Measurements from ENCODE around the gene ALDH3A1.

Gene ALDH3A1

DNA sequence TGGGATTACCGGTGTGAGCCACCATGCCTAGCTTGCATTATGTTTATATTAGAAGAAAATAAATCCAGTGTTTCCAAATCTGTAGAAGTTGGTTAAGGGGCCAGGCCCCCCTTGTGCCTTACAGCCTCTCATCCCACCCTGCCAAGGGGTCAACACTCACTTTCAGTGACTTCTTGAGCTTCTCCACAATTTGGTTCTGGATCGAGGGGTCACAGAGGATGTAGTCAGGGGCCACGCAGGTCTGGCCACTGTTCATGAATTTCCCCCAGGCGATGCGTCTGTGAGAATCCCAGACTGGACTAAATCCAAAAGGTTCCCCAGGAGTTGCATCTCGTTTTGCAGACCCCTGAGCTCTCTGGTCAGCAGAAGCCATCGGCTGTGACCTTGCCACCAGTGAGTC, 7.2 kb downstream of the ALDH3A1 start:
- no peak for DNase-seq

DNA sequence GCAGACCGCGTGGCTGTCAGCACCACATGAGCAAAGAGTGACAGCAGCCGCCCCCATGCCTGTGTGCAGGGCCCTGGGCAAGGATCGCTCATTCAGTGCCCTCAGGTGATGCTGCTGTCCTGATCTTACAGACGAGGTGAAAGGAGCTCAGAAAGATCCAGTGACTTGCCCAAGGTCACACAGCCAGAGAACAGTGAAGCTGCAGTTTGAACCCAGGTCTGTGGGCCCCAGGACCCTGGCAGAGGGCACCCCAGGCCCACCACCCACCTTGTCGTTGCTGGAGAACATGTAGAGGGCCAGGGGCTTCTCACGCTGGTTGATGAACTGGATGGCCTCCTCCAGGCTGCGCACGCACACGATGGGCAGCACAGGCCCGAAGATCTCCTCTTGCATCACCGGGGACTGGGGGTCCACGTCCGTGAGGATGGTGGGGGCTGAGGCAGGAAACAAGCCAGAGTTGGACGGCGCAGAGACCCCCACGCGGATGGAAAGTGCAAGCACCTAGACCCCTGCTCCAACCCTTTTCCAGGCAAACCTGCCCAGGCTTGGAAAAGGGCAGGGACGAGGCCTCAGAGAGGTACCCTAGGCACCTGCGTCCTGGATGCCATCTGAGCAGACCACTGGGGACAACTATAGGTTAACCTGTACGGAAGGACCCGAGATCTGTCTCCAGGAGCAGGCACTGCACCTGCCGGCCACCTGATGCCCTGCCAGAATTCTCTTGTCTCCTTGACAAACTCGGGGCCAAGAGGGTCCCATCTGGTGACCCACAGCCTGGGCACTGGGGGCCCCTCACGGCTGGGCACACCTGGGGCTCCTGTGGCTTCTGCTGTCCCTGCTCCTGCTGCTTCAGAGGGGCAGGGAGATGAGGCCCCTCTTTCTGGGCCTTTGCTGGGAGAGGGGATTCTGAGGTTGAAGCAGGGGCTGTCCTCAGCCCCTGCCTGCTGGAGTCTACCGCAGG, 8.6 kb downstream of the ALDH3A1 start:
- DNase-seq = no peak

DNA sequence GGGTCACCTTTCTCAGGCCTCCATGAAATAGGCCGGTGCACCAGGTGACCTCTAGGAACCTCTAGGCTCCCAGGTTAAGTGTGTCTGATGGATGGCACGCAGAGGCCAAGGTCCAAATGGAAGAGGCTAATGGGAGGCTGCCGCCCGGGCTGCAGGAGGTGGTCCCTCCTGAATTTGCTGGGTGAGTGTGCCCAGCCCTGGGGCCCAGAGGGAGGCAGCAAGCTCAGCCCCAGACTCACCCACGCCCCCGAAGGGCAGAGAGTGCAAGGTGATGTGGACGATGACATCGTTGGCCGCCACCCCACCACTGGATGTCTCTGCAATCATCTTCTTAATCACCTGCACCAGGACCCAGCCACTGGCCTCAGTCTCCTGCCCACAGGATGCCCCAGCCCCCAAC, 9.3 kb downstream of the ALDH3A1 start:
- DNase-seq = no peak

DNA sequence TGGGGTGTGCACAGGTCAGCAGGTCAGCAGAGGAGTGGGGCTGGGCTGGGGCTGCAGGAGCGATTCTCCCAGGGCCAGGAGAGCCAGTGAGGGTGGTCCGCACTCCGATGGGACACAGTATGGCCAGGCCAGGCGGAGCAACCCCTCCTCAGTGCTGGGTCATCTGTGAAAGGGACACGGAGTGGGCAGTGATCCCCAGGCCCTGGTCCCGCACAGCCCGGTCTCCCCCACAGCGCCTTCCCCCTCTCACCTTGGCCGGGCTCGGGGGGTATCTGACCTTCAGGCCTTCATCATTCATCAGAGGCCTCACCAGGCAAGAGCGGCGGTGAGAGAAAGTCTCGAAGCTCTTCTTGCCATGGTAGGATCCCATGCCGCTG, 10.0 kb downstream of the ALDH3A1 start:
- no peak for DNase-seq

DNA sequence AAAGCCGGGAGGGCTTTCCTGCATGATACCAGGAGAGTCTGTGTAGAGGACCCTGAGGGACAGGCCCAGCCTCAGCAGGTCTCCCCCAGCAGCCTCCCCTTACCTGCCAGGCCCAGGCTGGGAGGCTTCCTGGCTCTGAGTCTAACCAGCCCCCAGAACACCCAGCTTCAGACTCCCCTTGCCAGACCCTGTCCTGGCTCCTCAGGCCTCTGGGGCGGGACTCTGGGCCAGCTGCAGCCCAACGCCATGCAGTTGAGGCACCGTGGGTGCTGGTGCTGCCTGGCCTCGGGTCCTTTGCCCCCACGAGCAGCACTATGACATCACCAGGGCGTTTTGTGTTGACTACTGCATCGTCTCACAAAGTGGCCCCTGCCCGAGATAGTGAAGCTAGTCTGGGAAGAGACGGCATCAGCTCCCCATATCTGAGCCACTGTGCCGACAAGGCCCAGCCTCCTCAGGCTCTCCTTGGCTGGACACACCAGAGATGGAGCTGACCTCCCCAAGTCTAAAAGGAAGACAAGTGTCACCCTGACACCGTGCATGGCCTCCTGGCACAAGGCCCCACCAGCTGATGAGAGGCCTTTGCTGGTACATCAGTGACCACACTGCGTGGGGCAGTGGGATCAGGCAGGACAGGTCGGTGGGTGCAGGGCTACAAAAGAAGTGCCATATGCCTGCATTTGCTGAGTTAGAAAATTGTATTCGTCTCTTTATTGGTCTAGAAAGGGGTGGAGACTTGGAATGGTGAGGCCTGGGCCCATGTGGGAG, 10.6 kb downstream of the ALDH3A1 start:
- DNase-seq = no peak

DNA sequence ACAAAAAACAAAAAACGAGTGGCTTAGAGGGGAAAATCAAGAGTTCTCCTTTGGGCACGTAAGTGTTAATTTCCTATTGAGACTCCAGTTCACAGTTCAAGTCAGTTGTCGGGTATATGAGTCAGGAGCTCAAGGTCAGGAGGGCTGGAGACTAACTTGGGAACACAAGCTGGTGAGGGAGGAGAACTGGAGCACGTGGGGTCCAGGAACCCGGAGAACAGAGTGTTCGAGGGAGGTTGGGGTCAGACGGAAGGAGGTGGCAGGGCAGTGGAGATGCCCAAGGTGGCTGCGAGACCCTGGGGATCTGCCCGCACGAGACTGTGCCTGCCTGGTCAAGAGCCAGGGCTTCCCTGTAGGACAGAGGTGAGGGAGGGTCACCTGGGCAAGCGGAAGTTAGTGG, 12.0 kb downstream of the ALDH3A1 start:
- no peak for DNase-seq

DNA sequence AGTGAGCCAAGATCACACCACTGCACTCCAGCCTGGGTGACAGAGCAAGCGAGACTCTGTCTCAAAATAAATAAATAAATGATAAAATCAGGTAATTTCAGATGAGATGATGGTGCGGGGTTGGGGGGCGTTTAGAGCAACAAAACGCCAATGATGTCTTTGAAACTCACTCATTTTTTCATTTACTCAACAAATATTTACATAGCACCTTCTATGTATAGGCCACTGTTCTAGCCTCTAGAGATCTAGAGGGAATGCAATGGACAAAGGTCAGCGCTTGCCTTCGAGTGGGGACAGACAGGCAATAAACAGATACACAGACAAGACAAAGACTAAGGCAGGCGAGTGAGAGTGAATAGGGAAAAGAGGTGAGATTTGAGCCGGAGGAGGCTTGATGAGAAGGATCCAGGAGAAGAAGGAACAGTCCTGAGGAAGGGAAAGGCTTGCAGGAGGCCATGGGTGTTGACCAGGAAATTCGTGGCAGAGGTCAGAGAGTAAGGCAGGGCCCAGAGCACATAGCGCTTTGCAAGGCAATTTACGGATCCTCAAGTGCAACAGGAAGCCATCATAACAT, 14.1 kb downstream of the ALDH3A1 start:
- DNase-seq = no peak

DNA sequence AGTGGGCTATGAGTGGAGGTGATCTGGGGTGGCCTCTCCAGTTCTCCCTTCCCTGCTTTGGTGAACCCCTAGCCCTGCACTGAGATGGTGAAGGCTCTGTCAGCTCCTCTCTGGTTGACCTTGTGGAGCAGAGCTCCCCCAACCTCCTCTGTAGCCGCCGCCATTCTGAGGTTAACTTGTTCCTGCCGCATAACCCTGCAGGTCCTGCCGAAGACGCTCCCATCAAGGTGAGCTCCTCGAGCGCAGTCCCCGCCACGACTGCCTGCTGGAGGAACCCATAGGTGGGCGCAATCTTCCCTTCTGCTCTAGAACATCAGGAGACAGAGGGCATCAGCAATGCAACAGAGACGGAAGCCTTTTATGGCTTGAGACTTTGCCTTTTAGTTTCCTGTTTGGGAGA, 16.5 kb downstream of the ALDH3A1 start:
- DNase-seq = no peak

DNA sequence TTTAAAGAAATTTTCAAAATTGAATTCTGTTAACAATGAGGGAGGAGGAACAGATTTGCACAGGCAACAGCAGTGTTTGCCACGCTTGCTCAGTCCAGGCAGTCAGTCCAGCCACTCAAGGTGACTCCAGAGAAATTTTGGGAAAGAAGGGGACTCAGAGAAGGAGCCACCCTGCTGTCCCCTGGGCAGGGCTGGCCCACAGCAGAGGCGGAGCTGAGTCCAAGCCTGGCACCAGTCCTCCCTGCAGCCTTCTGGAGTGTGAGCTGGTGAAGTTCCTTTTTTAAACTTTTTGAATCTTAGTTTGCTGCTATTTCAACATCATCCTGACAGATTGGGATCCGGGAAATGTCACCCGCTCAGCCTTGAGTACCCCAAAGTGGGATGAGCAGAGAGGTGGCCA, 17.3 kb downstream of the ALDH3A1 start:
- no peak for DNase-seq

DNA sequence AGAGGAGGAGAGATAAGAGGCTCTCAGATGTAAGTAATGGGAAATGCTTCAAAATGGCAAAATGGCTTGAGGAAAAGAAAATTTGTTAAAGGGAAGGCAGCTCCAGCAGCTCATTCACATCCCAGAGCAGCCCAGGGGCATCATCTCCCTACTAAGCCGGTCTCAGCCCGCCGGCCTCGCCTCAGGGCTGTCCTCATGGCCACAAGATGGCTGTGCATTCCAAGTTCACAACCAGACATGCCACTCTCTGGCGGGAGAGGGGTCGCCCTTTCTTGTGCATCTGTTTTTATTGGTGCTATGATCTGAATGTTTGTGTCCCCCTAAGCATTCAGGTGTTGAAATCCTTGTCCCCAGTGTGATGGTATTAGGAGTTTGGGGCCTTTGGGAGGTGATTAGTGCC, 18.2 kb downstream of the ALDH3A1 start:
- DNase-seq = no peak

DNA sequence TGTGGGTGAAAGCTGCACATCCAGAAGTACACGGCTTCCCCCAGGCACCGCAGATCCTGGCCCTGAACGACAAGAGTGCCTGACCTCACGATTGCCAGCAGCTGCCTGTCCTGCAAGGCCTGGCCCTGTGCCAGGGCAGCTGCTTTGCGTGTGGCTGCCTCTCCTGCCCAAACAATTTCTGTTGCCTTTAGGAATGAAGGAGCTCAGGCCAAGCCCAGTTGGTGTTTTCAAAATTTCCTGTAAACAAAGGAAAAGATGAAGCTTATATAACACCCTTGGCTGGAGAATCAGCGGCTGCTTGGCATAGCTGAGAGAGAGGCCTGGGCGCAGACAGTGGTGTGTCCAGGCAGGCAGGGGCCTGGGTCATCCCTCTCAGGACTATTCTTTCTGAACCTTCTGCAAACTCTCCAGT, 20.0 kb downstream of the ALDH3A1 start:
- DNase-seq = no peak

DNA sequence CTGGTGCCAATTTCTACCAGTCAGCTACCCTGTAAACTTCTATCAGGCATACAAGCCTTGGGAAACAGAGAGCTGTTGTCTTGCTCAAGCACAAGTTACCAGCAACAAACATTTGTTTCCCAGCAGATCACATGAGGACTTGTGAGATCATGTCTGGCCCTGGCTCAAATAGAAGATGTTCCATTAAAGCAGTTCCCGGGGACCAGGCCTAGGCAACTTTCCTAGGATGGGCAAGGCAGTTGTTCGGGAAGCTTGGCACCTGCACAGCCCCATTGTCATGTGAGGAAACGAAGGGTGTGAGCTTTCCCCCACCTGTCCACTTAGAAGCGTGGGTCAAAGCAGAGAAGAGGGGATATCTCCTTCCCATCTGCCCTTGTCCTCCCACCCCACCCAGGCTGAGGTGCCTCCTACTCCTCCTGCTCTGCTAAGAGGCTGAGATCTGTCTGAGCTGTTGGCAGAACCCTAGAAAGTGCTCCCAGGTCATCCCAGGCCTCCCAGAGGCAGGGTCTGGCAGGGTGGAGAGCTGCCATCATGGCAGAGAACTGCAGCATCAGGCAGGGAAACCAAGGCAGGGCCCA, 20.5 kb downstream of the ALDH3A1 start:
- DNase-seq = no peak

DNA sequence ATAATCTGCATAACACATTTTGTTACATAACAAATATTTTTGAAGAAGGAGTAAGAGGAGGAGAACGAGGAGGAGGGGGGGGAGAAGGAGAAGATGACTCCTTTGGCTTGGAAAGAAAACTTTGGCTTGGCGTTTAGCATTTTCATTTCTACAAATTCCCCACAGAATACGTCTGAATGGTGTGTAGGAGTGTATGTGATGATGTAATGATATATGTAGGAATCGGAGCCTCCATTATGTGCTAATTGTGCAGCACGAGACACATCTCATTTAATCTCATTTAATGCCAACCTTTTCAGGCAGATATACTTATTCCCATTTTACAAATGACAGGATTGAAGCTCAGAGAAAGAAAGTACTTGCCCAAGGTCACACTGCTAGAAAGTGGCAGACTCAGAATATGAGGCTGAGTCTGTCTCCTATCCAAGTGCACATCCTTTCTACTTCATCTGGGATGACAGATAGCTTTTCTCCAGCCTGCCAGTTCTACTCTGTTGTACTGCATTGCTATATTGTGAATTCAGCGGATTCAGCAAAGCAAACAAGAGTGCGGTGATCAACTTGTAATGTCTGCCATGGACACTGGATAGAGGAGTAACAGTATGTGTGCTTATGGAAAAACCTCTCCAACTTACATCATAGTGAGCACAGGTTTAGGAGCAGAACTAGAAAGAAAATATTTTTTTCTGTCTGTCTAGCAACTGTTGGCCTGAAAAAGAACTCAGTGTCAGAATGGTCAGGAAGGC, 21.3 kb downstream of the ALDH3A1 start:
- DNase-seq = no peak

DNA sequence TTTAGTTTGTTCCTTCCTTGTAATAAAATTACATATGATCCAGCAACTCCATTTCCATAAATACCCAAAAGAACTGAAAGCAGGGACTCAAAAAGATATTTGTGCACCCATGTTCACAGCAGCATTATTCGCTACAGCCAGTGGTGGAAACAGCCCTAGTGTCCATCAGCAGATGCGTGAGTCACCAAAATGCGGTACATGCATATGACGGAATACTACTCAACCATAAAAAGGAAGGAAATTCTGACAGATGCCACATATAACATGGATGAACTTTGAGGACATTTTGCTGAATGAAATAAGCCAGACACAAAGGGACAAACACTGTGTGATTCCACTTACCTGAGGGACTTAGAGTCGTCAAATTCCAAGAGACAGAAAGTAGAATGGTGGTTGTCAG, 22.6 kb downstream of the ALDH3A1 start:
- DNase-seq = no peak

DNA sequence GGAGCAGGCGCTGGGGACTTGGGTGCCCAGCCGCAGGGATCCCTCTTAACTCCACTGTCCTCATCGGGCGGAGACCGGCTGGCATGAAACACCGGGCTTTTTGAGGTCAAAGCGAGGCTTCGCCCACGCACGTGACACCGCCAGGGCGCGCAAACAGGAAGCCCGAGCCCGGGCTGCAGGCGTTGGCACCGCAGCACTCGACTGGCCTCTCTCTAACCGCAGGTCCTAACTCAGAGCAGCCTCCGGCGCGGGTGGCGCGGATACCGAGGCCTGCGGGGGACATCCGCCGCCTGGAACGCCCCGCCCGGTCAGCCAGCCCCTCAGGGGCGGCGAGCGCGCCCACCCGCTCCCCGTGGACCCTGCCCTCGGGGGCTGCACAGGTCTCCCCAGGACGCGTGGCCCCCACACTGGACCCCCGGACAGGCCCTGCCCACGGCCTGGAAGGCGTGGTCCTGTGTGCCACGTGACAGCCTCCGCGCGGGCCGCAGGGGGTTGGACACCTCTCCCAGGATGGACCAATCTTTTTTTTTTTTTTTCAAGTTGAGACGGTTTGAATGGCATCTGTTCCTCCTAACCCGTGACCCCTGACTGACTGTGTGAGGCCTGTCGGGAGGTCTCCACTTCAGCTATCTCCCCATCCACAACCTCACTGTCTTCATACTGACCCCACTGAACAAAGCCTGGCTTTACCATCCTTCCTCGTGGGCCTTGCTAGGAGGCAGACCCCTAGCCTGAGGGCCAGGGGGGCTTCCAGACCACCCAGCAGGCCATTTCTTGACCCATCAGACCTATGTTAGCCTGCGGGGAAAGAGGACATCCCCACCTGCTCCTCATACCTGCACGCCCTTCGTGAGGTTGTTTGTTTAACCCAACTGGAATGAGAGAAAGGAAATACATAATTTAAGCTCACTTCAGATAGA, 23.3 kb downstream of the ALDH3A1 start:
- peak; percentile 60 for DNase-seq

DNA sequence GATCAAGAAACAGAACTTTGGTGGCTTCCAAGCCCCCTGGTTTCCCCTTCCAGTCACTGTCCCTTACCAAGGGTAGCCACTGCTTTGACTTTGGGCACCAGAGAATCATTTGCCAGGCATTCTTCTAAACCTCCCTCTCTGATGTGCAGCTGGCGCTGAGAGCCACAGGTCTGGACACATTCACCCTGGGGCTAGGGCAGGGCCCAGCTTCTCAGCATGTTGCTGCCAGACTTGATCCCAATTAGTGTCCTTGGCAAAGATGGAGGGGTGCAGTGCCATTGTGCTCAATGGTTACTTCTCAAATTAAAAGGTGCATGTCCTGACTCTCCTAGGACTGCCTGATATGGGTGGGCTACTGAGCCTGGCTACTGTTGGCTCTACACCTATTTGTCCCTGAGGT, 24.1 kb downstream of the ALDH3A1 start:
- no peak for DNase-seq

DNA sequence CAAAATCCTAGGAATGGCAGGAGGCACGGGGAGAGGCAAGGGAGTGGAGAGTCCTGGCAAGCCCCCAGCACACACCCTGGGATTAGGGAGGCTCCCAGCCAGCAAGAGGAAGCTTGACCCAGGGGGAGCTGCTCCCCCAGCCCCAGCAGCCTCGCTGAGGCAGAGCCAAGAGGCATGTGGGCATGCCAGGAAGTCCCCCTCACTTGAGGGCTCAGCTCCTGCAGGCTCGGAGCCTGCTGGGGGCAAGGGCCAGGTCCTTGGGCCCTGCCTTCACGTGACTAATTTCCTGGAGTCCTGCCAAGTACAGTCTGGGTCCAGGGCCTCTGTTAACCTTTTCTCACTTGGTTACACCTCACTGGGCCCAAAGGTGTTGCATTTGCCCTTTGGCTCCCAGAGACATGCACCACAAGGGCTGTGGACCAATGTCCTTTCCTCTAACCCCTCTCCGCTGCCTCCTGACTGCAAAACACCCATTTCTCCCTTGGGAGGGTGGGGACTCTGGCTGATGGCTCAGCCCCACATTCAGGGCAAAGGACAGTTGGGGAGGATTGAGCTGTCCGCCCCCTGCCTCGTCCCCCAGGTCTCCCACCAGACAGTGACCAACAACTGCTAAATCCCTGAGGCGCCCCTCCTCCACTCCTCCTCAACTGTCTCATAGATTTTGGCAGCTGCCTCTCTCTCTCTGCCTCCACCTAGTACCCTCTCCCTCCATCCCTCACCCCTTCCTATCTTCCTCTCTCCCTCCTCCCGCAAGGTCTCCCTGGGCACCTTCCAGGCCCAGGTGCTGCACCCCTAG, 27.3 kb downstream of the ALDH3A1 start:
- DNase-seq = no peak

DNA sequence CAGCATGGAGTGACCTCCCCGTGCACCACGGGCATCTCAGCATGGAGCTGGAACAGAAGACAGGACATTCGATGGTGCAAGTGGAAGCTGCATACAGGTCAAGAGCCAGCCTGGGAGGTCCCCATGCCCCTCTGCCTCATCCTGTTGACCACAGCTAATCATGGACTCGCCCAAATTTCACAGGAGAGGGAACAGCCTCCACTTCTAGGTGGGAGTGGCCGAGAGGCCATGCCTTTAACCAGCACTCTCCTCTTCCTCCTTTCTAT, 28.0 kb downstream of the ALDH3A1 start:
- no peak for DNase-seq

DNA sequence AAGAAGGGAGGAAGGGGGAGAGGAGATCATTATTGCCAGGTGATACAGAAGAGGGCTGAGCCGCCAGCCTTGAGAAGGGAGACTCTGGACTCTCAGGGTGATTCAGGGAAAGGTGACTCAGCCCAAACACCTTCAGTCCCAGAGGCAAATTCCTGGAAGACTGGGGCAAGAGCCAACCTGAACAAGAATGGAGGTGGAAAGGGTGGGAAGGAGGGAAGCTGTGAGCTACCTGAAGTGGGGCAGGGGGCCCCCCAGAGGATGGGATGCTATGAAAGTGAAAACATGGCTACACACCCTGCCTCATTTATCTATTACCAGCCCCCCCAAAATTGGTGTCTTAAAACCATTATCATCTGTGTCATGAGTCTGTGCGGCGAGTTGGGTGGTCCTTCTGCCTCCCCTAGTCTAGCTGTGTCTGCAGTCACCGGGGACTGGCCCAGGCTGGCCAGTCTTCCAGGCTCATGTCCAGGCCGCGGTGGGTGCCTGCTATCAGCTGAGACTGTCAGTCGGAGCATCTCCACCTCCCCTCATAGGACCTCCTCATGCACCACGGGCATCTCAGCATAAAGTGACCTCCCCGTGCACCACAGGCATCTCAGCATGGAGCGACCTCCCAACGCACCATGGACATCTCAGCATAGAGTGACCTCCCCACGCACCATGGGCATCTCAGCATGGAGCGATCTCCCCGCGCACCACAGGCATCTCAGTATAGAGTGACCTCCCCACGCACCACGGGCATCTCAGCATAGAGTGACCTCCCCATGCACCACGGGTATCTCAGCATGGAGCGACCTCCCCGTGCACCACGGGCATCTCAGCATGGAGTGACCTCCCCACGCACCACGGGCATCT, 28.5 kb downstream of the ALDH3A1 start:
- no peak for DNase-seq

Measured in activated CD4-positive, alpha-beta T cell treated with anti-CD3 and anti-CD28 coated beads, Interleukin-2, Interleukin-6, amounts not matched to agents 100 ng/mL and 50 ng/mL, durations not matched to agents 16 hours and 8 hours (primary cell).